MM.1S (cell line): ENCODE measurements around the gene TMEM135.
"Not testable (repeated sequence)": the region's sequence is repeated elsewhere in the genome, so short reads cannot be mapped to it uniquely, and the experiment has no call there.

Experiments
- DNase-seq: peaks from one replicate; pipeline ENCODE4 v3.0.0-alpha.2; 2015
- H2AFZ ChIP-seq: fragments of 300-600 bp; sonication (generic); 2 replicates; pipeline ENCODE4 v1.6.0; 2016; ENCODE audit warnings: antibody characterized with exemption, low read length
- H3F3A ChIP-seq: fragments of 300-600 bp; sonication (generic); 2 replicates; pipeline ENCODE4 v1.6.1; 2016; ENCODE audit warnings: mild to moderate bottlenecking, antibody characterized with exemption, low read length, moderate library complexity, mixed read lengths; ENCODE audit not compliant: insufficient read depth
- H3K27ac ChIP-seq: fragments of 300-600 bp; sonication (generic); 2 replicates; pipeline ENCODE4 v1.5.1; 2016; ENCODE audit warnings: mild to moderate bottlenecking, low read length
- H3K27me3 ChIP-seq: fragments of 300-600 bp; sonication (generic); replicated peaks from 2 replicates; pipeline ENCODE4 v1.6.0; 2016; ENCODE audit warnings: low read length; ENCODE audit not compliant: insufficient read depth
- H3K36me3 ChIP-seq: fragments of 300-600 bp; sonication (generic); replicated peaks from 2 replicates; pipeline ENCODE4 v1.6.1; 2016; ENCODE audit warnings: mild to moderate bottlenecking, low read length, mixed read lengths; ENCODE audit not compliant: insufficient read depth
- H3K4me1 ChIP-seq: fragments of 300-600 bp; sonication (generic); 2 replicates; pipeline ENCODE4 v1.6.1; 2016; ENCODE audit warnings: low read length, mixed read lengths
- H3K4me2 ChIP-seq: fragments of 300-600 bp; sonication (generic); 2 replicates; pipeline ENCODE4 v1.6.0; 2016; ENCODE audit warnings: low read depth, low read length
- H3K4me3 ChIP-seq: fragments of 300-600 bp; sonication (generic); 2 replicates; pipeline ENCODE4 v1.5.1; 2016; ENCODE audit warnings: low read length, mixed read lengths
- H3K79me2 ChIP-seq: fragments of 300-600 bp; sonication (generic); 2 replicates; pipeline ENCODE4 v1.6.1; 2016; ENCODE audit warnings: mixed run types, low read length, mixed read lengths
- H3K9ac ChIP-seq: fragments of 300-600 bp; sonication (generic); 2 replicates; pipeline ENCODE4 v1.6.1; 2016; ENCODE audit warnings: low read length, mixed read lengths
- H3K9me2 ChIP-seq: fragments of 300-600 bp; sonication (generic); replicated peaks from 2 replicates; pipeline ENCODE4 v1.6.1; 2016; ENCODE audit warnings: mild to moderate bottlenecking, low read length, mixed read lengths; ENCODE audit not compliant: insufficient read depth
- H3K9me3 ChIP-seq: fragments of 300-600 bp; sonication (generic); replicated peaks from 2 replicates; pipeline ENCODE4 v1.6.1; 2016; ENCODE audit warnings: mild to moderate bottlenecking, low read length, mixed read lengths; ENCODE audit not compliant: insufficient read depth
- H4K20me1 ChIP-seq: fragments of 300-600 bp; sonication (generic); 2 replicates; pipeline ENCODE4 v1.6.1; 2016; ENCODE audit warnings: mild to moderate bottlenecking, low read length, moderate library complexity, mixed read lengths; ENCODE audit not compliant: insufficient read depth
- EZH2 ChIP-seq: fragments of 300-600 bp; sonication (generic); optimal IDR thresholded peaks from 2 replicates; pipeline ENCODE3; 2017; ENCODE audit warnings: low read depth, mild to moderate bottlenecking, antibody characterized with exemption, low read length, mixed read lengths
- EZH2phosphoT487 ChIP-seq: fragments of 300-600 bp; sonication (generic); IDR thresholded peaks from 2 replicates; pipeline ENCODE4 v1.6.1; 2018; ENCODE audit warnings: antibody characterized with exemption, low read length
- TF ChIP-seq, protein P1 (sequence below): fragments of 300-600 bp; sonication (generic); IDR thresholded peaks from 2 replicates; pipeline ENCODE4 v1.5.1; 2016; ENCODE audit warnings: antibody characterized with exemption, low read length, mixed read lengths

Gene TMEM135

DNA sequence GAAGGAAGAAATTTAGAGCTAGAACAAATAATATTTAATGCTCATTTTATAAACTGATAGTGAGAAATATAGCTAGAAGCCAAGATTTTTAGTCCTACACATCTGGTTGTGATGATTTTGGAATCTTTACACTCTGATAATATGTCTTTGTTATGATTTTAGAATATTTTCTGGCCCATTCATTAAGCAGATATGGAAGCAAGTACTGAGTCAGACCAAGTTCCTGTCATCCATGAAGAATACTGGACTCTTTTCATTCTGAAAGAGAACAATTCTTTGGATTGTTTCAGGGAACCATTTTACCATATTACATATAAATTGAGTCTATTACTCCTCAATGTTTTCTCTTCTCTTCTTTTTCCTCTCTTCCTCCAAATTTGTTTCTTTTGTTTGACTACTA, 227.4 kb downstream of the TMEM135 start:
- H3K4me1 ChIP-seq: no peaks in the 10 kb centered on the region
- H3K4me2 ChIP-seq: no peak overlapping the region
- no peaks in the 10 kb centered on the region for H4K20me1 ChIP-seq
- no peaks in the 10 kb centered on the region for H3K79me2 ChIP-seq
- no peaks in the 10 kb centered on the region for H3K9me3 ChIP-seq
- DNase-seq: no peak
- H3K4me3 ChIP-seq: no peak overlapping the region
- H3F3A ChIP-seq: no peaks in the 10 kb centered on the region
- H2AFZ ChIP-seq: no peak overlapping the region
- H3K9ac ChIP-seq: no peak overlapping the region
- no peak for TF ChIP-seq EZH2
- TF ChIP-seq, protein P1, sequence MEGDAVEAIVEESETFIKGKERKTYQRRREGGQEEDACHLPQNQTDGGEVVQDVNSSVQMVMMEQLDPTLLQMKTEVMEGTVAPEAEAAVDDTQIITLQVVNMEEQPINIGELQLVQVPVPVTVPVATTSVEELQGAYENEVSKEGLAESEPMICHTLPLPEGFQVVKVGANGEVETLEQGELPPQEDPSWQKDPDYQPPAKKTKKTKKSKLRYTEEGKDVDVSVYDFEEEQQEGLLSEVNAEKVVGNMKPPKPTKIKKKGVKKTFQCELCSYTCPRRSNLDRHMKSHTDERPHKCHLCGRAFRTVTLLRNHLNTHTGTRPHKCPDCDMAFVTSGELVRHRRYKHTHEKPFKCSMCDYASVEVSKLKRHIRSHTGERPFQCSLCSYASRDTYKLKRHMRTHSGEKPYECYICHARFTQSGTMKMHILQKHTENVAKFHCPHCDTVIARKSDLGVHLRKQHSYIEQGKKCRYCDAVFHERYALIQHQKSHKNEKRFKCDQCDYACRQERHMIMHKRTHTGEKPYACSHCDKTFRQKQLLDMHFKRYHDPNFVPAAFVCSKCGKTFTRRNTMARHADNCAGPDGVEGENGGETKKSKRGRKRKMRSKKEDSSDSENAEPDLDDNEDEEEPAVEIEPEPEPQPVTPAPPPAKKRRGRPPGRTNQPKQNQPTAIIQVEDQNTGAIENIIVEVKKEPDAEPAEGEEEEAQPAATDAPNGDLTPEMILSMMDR: no peak
- TF ChIP-seq EZH2phosphoT487: no peak
- H3K27ac ChIP-seq: no peak overlapping the region
- H3K36me3 ChIP-seq: no peaks in the 10 kb centered on the region
- H3K9me2 ChIP-seq: no peaks in the 10 kb centered on the region
- no peaks in the 10 kb centered on the region for H3K27me3 ChIP-seq

DNA sequence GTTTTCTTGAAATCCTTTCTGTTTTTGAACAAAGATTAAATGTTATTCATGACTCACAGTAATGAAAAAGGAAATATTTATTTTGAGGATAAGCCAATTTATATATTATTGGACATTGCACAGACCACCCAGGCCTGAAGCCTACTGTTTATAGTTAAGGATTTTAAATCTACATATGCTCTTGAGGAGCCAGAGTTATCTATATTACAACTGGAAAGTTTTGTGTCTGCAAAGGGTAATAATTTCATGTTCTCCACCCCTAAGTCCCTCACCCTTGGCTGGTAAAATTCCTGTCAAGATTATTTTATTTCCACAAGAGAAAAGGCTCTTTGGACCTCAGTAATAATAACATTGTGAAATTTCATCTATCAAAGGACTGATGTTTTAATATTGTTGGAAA, 228.2 kb downstream of the TMEM135 start:
- Histone ChIP-seq H3K9ac (no peak overlapping the region), H3K4me1 (no peaks in the 10 kb centered on the region), H2AFZ (no peak overlapping the region), H3K79me2 (no peaks in the 10 kb centered on the region), H4K20me1 (no peaks in the 10 kb centered on the region), H3K4me2 (no peak overlapping the region), H3K27me3 (no peaks in the 10 kb centered on the region), H3K9me2 (no peaks in the 10 kb centered on the region), H3K4me3 (no peak overlapping the region), H3K27ac (no peak overlapping the region), H3K36me3 (no peaks in the 10 kb centered on the region), H3F3A (no peaks in the 10 kb centered on the region), H3K9me3 (no peaks in the 10 kb centered on the region)
- DNase-seq: no peak
- TF ChIP-seq EZH2 (no peak), EZH2phosphoT487 (no peak)
- TF ChIP-seq, protein P1: no peak

DNA sequence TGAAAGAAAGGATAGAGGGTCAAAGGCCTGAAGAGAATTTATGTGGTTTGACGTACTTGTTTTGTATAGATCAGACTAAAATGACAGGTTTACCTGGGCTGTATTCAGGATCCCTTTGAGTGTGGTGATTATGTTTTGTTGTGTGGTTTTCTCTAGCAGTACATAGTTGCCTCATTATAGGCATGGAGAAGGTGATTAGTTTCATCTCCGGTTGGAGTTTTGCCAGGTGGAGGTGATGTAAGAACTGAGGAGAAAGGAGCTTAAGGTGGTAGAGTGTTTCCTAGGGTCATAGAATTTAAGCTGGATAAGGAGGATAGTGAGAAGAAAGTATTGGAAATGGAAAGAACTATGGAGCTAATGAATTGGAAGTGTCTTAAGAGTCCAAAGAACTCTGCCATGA, 229.0 kb downstream of the TMEM135 start:
- H3K4me1 ChIP-seq: no peaks in the 10 kb centered on the region
- DNase-seq: no peak

DNA sequence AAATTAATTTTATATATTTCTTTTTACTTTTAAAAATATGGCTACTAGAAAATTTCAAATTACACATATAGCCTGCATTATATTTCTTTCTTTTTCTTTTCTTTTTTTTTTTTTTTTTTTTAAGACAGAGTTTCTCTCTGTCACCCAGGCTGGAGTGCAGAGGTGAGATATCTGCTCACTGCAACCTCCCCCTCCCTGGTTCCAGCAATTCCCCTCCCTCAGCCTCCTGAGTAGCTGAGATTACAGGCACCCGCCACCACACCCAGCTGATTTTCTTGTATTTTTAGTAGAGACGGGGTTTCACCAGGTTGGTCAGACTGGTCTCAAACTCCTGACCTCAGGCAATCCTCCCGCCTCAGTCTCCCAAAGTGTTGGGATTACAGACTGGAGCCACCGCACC, 234.2 kb downstream of the TMEM135 start:
- not testable (repeated sequence) for H4K20me1 ChIP-seq, H3K4me3 ChIP-seq, H3F3A ChIP-seq, H3K4me1 ChIP-seq, DNase-seq, H3K36me3 ChIP-seq, H3K27ac ChIP-seq, H3K9ac ChIP-seq, H3K4me2 ChIP-seq, H2AFZ ChIP-seq, H3K79me2 ChIP-seq, H3K27me3 ChIP-seq, H3K9me3 ChIP-seq, H3K9me2 ChIP-seq

More for the DNA sequence above, 229.0 kb downstream of the TMEM135 start:
- Histone ChIP-seq H3K4me2 (no peak overlapping the region), H3K4me3 (no peak overlapping the region), H2AFZ (no peak overlapping the region), H3F3A (no peaks in the 10 kb centered on the region), H4K20me1 (no peaks in the 10 kb centered on the region), H3K9me2 (no peaks in the 10 kb centered on the region), H3K36me3 (no peaks in the 10 kb centered on the region), H3K9me3 (no peaks in the 10 kb centered on the region), H3K9ac (no peak overlapping the region), H3K79me2 (no peaks in the 10 kb centered on the region), H3K27me3 (no peaks in the 10 kb centered on the region), H3K27ac (no peak overlapping the region)
- TF ChIP-seq EZH2phosphoT487 (no peak), EZH2 (no peak)
- TF ChIP-seq, protein P1: no peak
